GM21367 (cell line): Measurements from ENCODE around the gene HIVEP3.

Source experiments
- ATAC-seq: cut with Tn5 transposase; IDR thresholded peaks from one replicate; pipeline ENCODE4 v1.9.1; 2021; ENCODE audit not compliant: unreplicated experiment

The HIVEP3 gene

GRCh38 chr1:41716188-41717130 lies 202.3 kb downstream of the HIVEP3 start:
- no peak for ATAC-seq

- no peak for ATAC-seq
Observed at GRCh38 chr1:41715441-41716095, 203.2 kb downstream of the HIVEP3 start.

- ATAC-seq, result no peak
Observed at GRCh38 chr1:41714638-41715389, 203.9 kb downstream of the HIVEP3 start.

GRCh38 chr1:41713557-41714327 lies 205.0 kb downstream of the HIVEP3 start:
- no peak for ATAC-seq

- ATAC-seq, result no peak
Observed at GRCh38 chr1:41713141-41713540, 205.6 kb downstream of the HIVEP3 start.

- no peak for ATAC-seq
Observed at GRCh38 chr1:41712695-41713094, 206.0 kb downstream of the HIVEP3 start.

GRCh38 chr1:41712081-41712480 lies 206.6 kb downstream of the HIVEP3 start:
- ATAC-seq, result no peak

- no peak for ATAC-seq
Observed at GRCh38 chr1:41711581-41711980, 207.1 kb downstream of the HIVEP3 start.

- no peak for ATAC-seq
Observed at GRCh38 chr1:41710980-41711379, 207.7 kb downstream of the HIVEP3 start.

GRCh38 chr1:41709873-41710272 lies 208.8 kb downstream of the HIVEP3 start:
- no peak for ATAC-seq

- ATAC-seq, result no peak
Observed at GRCh38 chr1:41709331-41709730, 209.4 kb downstream of the HIVEP3 start.

- no peak for ATAC-seq
Observed at GRCh38 chr1:41708332-41708731, 210.4 kb downstream of the HIVEP3 start.

- ATAC-seq, result no peak
Observed at GRCh38 chr1:41707793-41708192, 210.9 kb downstream of the HIVEP3 start.

- no peak for ATAC-seq
Observed at GRCh38 chr1:41705798-41706197, 212.9 kb downstream of the HIVEP3 start.

GRCh38 chr1:41704196-41704595 lies 214.5 kb downstream of the HIVEP3 start:
- no peak for ATAC-seq

- no peak for ATAC-seq
Observed at GRCh38 chr1:41702771-41703170, 216.0 kb downstream of the HIVEP3 start.

GRCh38 chr1:41700986-41701535 lies 217.7 kb downstream of the HIVEP3 start:
- no peak for ATAC-seq

GRCh38 chr1:41700581-41700980 lies 218.1 kb downstream of the HIVEP3 start:
- ATAC-seq, result no peak

GRCh38 chr1:41699861-41700248 lies 218.9 kb downstream of the HIVEP3 start:
- no peak for ATAC-seq
